ENCODE results near the gene AMHR2.
"Not testable (repeated sequence)": the region's sequence is repeated elsewhere in the genome, so short reads cannot be mapped to it uniquely, and the experiment has no call there.

The AMHR2 gene

DNA sequence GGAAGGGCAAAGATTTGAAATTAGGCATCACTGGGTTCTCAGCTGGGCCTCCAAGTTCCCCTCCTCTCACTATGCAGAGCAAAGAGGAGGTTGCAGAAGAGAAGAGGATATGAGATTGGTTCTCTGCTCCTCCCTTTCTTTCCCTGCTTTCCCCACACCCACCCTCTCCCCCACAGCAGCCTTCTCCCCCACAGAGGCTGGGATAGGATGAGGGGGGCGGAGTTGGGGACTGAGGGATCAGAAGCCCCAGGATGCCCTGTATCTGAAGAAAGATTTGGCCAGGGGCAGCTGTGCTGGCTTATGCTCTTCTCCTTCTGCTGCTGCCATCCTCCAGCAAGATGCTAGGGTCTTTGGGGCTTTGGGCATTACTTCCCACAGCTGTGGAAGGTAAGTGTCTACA, at the start of gene AMHR2:
Gene AMHR2 (plus strand): TSS at position 259 of the 400 bp plus-strand sequence. CDS start 80 bp downstream, at position 339.
- DNase-seq: no peak

DNA sequence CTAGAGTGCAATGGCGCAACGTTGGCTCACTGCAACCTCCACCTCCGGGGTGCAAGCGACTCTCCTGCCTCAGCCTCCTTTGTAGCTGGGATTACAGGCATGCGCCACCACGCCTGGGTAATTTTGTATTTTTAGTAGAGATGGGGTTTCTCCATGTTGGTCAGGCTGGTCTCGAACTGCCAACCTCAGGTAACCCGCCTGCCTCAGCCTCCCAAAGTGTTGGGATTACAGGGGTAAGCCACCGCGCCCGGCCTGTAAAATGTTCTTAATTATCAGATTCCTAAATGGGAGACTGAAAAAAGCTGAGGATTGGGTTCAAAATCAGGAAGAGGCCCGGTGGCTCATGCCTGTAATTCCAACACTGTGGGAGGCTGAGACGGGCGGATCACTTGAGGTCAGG, 49.4 kb upstream of the AMHR2 start:
- not testable (repeated sequence) for DNase-seq

DNA sequence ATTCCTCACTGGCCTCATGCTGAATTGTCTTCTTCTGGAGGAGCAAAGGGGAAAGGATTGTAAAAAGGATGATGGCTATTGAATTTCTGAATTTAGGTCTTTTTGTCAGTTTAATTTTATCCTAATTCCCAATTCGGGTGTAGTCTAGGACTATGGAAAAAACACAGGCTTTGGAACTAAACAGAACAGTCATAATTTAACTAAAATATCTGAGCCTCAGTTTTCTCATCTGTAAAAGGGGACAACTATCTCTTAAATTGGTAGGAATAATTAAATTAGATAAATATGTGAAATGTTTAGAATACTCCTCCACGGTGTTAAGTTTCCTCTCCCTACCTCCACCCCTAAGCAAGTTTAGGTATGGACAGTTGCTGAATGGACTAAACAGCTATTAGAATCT, 46.9 kb upstream of the AMHR2 start:
- DNase-seq: no peak

DNA sequence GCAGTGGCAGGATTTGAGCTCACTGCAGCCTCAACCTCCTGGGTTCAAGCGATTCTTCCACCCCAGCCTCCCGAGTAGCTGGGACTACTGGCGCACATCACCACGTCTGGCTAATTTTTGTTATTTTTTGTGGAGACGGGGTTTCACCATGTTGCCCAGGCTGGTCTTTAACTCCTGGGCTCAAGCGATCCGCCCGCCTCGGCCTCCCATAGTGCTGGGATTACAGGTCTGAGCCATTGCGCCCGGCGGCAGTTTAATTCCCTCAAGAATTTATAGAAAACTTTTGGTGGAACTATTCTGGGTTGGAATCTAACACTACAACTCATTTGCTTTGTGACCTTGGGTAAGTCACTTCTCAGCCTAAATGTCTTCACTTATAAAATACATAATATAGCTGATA, 45.4 kb upstream of the AMHR2 start:
- DNase-seq: no peak

DNA sequence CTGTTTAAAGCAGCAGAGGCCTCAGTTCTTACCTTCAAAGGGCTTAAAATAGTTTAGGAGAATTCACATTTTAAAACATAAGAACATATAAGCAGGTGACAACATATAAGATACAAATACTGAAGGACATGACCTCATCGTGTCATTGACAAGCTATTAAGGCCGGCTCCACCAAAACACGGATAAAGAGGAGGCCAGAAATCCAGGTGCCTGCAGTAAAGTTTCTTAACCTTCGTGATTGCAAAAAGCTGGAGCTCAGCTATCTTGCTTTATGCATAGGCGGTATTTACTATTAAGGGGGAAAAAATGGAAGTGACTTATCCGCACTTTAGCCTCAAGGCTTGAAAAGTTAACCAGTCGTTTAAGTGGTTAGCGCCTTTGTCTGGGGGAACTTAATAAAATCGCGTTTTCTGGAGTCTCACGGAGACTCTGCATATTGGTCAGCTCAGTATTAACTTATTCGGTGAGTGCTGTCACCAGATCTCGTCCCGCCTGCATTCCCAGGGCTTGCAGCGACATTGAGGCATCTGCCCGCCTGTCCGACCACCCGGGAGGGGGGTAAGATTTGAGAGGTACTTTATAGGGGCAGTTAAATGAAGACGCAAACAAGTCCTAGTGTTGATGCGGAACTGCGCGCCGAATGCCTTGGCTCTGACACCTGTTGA, 44.8 kb upstream of the AMHR2 start:
- DNase-seq: no peak

DNA sequence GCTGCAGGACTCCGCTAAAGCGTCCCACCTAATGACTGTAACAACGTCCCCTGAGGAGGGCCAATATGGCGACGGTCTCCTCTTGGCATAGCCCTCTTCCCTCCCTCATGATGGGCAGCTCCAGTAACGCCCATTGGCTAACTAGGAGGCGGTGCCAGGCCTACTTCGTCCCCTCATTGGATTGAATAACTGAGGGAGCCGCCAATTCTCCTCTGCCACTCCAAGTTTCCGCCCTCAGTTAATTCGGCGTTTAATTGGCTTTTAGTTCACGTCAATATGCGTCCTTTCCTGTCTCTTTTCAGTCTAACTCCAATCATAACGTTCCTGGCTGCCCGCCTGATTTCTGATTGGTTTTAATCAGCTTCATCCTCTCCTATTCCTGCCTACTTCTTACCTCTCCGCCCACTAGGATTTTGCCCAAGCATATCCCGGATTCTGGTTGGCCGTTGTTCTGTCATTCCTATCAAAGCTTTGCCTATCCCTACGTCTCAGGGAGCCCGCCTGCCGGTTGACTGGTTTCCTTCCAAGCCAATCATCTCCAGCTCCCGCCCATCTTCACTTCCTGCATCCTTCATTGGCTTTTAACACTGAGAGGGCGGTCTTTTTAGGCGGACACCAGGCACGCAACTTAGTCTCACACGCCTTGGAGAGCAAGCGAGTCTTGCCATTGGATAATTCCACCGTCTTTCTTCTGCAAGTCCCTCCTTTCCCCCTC, 44.1 kb upstream of the AMHR2 start:
- peak; percentile 100 for DNase-seq

DNA sequence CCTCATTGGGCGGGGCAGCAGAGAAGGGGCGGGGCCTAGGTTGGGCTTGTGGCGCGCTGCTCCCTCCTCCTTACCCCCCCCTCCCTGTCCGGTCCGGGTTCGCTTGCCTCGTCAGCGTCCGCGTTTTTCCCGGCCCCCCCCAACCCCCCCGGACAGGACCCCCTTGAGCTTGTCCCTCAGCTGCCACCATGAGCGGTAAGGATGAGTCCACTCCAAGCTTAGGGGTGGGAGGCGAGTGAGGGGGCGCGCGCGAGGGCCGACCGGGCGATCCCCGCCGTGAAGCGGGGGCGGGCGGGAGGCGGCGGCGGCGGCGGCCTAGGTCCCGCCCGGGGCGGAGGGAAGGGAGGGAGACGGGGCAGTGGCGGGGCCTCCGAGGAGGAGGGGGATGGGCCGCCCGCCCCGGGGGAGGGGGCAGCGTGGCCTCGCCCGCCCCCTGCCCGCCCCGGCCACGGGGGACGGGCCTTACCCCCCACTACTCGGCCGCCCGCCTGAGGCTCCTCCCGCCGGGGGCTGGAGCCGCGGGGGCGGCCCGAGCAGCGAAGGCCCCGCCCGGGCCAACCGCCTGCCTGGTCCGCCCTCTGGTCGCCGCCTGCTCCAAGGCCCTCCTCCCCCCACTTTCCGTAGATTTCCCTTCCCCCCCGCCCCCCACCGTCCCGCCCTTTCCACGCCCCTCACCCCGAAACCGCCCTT, 43.4 kb upstream of the AMHR2 start, which contains the start of gene SP1:
Gene SP1 (plus strand): TSS at position 73 of the 690 bp plus-strand sequence. CDS start 116 bp downstream, at position 189.
- DNase-seq: peak; percentile 83

DNA sequence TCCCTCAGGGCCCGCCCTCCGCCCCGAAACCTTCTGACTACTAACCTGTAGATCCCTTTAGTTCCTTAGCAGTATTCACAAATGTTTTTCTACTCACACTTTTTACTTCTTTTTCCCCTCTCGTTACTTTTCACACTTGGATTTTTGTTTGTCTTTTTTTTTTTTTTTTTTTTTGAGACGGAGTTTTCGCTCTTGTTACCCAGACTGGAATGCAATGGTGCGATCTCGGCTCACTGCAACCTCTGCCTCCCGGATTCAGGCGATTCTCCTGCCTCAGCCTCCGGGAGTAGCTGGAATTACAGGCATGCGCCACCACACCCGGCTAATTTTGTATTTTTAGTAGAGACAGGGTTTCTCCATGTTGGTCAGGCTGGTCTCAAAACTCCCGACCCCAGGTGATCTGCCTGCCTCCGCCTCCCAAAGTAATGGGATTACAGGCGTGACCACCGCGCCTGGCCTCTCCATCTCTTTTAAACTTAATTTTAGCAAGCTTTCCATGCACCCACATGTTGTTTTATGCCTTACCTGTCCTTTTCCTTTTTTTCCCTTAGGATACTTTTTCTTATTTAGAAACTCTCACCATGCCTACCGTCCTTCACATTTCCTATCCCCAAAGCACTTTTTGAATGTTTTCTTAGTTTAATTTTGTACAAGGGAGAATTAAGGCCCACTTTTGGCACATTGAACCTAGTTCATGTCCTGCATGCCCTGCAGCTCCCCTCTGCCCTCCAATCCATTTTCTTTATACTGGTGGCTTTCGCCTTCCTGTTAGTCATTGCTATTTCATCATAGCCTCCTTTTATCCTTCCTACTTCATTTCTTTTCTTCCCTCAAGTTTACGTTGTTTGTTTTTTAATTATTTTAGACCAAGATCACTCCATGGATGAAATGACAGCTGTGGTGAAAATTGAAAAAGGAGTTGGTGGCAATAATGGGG, 42.6 kb upstream of the AMHR2 start:
- no peak for DNase-seq

DNA sequence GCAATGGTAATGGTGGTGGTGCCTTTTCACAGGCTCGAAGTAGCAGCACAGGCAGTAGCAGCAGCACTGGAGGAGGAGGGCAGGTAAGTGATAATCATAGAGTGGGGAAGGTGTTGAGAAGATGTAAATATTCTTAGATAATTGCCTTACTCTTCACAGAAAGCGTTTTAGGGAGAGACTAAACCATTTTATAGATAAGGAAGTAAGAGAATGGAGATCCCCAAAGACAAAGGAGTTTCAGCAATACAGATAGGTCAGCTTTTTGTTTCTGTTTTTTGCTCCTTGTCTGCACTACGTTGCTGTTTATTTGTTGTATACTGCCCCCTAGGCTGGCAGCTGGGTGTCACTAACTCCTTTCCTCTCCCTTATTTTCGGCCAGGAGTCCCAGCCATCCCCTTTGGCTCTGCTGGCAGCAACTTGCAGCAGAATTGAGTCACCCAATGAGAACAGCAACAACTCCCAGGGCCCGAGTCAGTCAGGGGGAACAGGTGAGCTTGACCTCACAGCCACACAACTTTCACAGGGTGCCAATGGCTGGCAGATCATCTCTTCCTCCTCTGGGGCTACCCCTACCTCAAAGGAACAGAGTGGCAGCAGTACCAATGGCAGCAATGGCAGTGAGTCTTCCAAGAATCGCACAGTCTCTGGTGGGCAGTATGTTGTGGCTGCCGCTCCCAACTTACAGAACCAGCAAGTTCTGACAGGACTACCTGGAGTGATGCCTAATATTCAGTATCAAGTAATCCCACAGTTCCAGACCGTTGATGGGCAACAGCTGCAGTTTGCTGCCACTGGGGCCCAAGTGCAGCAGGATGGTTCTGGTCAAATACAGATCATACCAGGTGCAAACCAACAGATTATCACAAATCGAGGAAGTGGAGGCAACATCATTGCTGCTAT, 41.7 kb upstream of the AMHR2 start:
- DNase-seq: no peak

DNA sequence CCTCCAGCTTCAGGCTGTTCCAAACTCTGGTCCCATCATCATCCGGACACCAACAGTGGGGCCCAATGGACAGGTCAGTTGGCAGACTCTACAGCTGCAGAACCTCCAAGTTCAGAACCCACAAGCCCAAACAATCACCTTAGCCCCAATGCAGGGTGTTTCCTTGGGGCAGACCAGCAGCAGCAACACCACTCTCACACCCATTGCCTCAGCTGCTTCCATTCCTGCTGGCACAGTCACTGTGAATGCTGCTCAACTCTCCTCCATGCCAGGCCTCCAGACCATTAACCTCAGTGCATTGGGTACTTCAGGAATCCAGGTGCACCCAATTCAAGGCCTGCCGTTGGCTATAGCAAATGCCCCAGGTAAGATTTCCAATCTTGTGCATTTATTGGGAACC, 40.4 kb upstream of the AMHR2 start:
- DNase-seq: no peak

DNA sequence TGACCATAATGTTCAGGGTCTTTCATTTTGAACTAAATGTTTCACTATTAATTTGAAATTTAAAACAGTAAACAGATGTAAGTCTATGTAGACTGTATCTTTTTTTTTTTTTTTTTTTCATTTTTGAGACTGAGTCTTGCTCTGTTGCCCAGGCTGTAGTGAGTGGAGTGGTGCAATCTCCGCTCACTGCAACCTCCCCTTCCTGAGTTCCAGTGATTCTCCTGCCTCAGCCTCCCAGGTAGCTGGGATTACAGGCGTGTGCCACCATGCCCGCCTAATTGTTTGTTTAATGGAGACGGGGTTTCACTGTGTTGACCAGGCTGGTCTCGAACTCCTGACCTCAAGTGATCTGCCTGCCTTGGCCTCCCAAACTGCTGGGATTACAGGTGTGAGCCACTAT, 37.3 kb upstream of the AMHR2 start:
- not testable (repeated sequence) for DNase-seq

DNA sequence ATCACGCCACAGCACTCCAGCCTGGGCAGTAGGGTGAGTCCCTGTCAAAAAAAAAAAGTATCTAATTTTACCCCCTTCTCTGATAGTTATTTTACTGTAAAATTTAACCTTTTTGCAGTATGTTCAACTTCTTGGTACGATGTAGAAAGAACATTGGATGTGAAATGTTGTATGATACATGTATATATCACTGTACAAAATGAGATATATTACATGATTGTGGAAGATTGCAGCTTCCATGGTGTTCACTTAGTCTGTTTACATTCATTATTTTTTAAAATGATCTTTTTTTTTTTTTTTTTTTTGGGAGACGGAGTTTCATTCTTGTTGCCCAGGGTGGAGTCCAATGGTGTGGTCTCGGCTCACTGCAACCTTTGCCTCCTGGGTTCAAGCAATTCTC, 34.7 kb upstream of the AMHR2 start:
- DNase-seq: no peak

DNA sequence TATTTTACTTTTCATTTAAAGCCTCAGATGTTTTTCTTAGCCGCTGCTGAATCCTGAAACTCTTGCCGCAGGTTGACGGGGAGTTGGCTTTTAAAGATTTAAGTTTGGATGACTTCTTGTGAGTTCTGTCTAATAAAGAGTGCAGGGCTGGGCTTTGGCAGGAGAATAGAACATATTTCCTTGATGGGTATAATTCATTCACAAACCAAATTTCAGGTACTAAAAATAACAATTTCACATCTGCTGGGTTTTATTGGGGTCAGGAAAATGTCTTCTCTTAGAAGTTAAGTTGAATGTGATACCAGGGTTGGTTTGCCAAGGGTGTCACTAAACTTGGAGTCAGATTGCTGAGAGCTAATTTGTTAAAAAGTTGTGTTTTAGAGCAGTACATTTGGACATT, 34.0 kb upstream of the AMHR2 start:
- DNase-seq: no peak

DNA sequence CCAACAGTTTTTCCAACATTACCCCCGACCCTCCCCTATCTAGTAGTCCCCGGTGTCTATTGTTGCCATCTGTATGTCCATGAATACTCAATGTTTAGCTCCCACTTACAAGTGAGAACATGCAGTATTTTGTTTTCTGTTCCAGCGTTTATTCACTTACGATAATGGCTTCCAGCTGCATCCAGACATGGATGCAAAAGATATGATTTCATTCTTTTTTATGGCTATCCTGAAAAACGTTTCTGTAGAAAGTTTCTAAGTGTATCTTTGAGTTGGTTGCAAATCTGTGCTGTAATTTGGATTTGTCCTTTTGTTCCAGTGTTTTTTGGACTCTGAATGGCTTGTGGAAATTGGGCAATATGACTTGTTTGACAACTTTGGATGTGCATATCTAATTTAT, 31.9 kb upstream of the AMHR2 start:
- no peak for DNase-seq

DNA sequence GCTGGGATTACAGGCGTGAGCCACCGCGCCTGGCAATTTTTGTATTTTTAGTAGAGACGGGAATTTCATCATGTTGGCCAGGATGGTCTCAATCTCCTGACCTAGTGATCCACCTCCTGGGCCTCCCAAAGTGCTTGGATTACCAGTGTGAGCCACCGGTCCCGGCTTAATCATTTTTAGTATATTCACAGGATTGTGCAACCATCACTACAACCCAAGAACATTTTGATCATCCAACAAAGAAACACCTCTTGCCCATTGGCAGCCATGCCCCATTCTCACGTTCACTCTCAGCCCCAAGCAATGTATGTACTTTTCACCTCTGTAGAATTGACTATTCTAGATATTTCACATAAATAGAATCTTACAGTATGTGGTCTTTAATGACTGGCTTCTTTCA, 23.8 kb upstream of the AMHR2 start:
- no peak for DNase-seq

DNA sequence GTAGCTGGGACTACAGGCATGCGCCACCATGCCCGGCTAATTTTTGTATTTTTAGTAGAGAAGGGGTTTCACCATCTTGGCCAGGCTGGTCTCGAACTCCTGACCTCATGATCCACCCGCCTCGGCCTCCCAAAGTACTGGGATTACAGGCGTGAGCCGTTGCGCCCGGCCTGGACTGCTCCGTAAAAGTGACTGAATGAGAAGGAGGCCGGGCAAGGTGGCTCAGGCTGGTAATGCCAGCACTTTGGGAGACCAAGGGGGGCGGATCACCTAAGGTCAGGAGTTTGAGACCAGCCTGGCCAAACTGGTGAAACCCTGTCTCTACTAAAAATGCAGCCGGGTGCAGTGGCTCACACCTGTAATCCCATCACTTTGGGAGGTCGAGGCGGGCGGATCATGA, 21.3 kb upstream of the AMHR2 start:
- DNase-seq: not testable (repeated sequence)

DNA sequence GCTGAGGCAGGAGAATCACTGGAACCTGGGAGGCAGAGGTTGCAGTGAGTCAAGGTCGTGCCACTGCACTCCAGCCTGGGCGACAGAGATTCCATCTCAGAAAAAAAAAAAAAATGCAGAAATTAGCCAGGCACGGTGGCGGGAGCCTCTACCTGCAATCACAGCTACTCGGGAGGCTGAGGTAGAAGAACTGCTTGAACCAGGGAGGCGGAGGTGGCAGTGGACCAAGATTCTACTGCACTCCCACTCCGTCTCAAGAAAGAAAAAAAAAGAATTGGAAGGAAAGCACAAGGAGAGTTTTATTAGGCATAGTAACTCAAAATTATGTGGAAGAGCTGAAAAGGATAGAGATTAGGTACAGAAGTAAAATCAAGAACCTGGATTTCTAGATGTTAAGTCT, 20.8 kb upstream of the AMHR2 start:
- no peak for DNase-seq

DNA sequence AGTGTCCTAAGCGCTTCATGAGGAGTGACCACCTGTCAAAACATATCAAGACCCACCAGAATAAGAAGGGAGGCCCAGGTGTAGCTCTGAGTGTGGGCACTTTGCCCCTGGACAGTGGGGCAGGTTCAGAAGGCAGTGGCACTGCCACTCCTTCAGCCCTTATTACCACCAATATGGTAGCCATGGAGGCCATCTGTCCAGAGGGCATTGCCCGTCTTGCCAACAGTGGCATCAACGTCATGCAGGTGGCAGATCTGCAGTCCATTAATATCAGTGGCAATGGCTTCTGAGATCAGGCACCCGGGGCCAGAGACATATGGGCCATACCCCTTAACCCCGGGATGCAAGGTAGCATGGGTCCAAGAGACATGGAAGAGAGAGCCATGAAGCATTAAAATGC, 12.7 kb upstream of the AMHR2 start:
- DNase-seq: no peak

DNA sequence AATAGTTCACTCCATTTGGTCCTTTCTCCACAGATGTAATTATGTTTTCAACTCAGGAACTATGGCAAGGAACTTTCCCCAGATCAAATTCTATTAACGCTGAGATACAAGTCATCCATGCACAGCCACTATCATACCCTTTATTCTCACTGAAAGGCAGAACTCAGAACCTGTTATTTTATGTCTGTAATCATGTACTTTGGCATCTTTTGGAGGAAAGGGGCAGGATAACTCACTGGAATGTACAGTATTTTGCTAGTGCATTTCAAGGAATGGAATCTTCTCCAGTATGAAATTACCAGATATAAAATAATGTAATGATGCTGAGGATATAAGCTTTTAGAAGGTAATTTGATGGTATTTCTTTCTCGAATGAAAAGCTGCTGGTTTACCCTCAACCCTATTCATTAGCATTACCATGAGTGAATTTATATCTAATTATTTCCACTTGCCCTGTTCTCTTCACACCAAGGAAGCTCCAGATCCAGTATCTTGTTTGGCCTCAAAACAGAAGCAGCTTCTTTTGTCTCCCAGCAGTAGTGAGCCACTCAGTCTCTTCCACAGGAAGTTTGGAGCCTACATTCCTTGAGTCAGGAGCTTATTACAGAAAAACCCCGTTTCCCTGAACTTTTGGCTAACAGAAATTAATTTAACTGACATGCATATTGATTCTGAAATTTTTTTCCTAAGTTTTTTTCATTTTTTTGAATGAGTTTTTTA, 10.0 kb upstream of the AMHR2 start:
- DNase-seq: no peak

DNA sequence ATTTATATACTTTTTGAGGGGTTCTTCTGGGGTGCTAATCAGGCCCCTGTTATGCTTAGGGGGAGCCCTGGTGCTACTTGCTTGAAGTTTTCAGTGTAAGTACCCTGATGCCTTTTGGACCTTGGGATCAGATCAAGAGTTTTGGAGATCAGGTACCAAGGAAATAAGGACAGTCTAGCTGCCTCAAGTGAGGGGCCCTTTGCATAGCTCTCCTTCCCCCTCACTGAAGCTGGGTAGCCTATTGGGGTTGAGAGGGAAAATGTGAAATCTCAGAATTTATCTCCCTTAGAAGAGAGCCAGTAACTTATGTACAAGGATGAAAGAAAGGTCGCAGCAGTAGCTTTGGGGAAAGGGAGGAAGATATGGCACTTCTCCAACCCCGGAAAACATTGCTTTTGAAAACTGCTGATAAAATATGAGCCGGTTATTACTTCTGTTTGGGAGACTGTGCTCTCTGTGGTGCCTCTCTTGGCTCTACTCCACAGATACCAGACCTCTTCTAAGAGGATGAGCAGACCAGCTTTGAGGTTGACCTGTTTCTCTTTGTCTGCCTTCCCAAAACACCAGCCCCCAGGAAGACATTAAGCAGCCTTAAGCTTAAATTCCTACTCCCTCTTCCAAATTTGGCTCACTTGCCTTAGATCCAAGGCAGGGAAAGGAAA, 8.8 kb upstream of the AMHR2 start:
- no peak for DNase-seq
